ENCODE data around the gene NR3C2. TPM values are rescaled to one million over a fixed set of nuclear protein-coding genes. Genes with fewer than 3 reads are reported as not detected.

Gene NR3C2
- polyA plus RNA-seq, 1 donor from 2014 or later: 0.06 TPM

GRCh38 chr4:148420397-148420796, 21.8 kb downstream of the NR3C2 start:
- no peak for TF ChIP-seq RAD21 (conservative IDR thresholded peaks at IDR 0.05)
- no peak for TF ChIP-seq CTCF (IDR thresholded peaks at IDR 0.05; ENCODE audit: poor library complexity, severe bottlenecking)
- no peak for TF ChIP-seq EZH2 (IDR thresholded peaks at IDR 0.05; ENCODE audit: borderline replicate concordance, insufficient read depth, low read length, poor library complexity, severe bottlenecking)
- H2AFZ ChIP-seq (ENCODE audit: low read depth, low read length): no peak overlapping the region
- no peaks in the 10 kb centered on the region for H3F3A ChIP-seq (ENCODE audit: insufficient read depth, low read length, poor library complexity, severe bottlenecking)
- H3K27me3 ChIP-seq (ENCODE audit: insufficient read depth, low read depth, low read length): no peaks in the 10 kb centered on the region
- H3K27ac ChIP-seq (ENCODE audit: low read length): no peak overlapping the region
- no peaks in the 10 kb centered on the region for H3K9me3 ChIP-seq (ENCODE audit: low read length)
- no peak overlapping the region for H3K4me3 ChIP-seq (ENCODE audit: low read length)
- no peak overlapping the region for H3K9ac ChIP-seq (ENCODE audit: low read length)
- H3K9me2 ChIP-seq (ENCODE audit: insufficient read depth, low read length): no peaks in the 10 kb centered on the region
- no peak overlapping the region for H3K4me2 ChIP-seq (ENCODE audit: low read length)
- no peaks in the 10 kb centered on the region for H4K20me1 ChIP-seq (ENCODE audit: insufficient read depth)
- no peaks in the 10 kb centered on the region for H3K79me2 ChIP-seq (replicated peaks; ENCODE audit: insufficient read depth, low read length)
- H3K36me3 ChIP-seq (ENCODE audit: insufficient read depth, low read length): no peaks in the 10 kb centered on the region

- Histone ChIP-seq H4K20me1 (ENCODE audit: insufficient read depth) (no peaks in the 10 kb centered on the region), H3K9me2 (ENCODE audit: insufficient read depth, low read length) (no peaks in the 10 kb centered on the region), H3K4me3 (ENCODE audit: low read length) (no peak overlapping the region), H3K79me2 (replicated peaks; ENCODE audit: insufficient read depth, low read length) (no peaks in the 10 kb centered on the region), H3K9me3 (ENCODE audit: low read length) (no peaks in the 10 kb centered on the region), H3K36me3 (ENCODE audit: insufficient read depth, low read length) (no peaks in the 10 kb centered on the region), H2AFZ (ENCODE audit: low read depth, low read length) (no peak overlapping the region), H3K9ac (ENCODE audit: low read length) (no peak overlapping the region), H3K27ac (ENCODE audit: low read length) (no peak overlapping the region), H3F3A (ENCODE audit: insufficient read depth, low read length, poor library complexity, severe bottlenecking) (no peaks in the 10 kb centered on the region), H3K4me2 (ENCODE audit: low read length) (no peak overlapping the region), H3K27me3 (ENCODE audit: insufficient read depth, low read depth, low read length) (no peaks in the 10 kb centered on the region)
- TF ChIP-seq REST (IDR thresholded peaks at IDR 0.05; ENCODE audit: borderline replicate concordance): no peak
- peak; percentile 19 for TF ChIP-seq CTCF (IDR thresholded peaks at IDR 0.05; ENCODE audit: poor library complexity, severe bottlenecking)
Measured at GRCh38 chr4:148415500-148415899, 26.7 kb downstream of the NR3C2 start.

- Histone ChIP-seq H3K4me3 (ENCODE audit: low read length) (no peak overlapping the region), H3K36me3 (ENCODE audit: insufficient read depth, low read length) (no peaks in the 10 kb centered on the region), H3K27ac (ENCODE audit: low read length) (no peak overlapping the region), H3K79me2 (replicated peaks; ENCODE audit: insufficient read depth, low read length) (no peaks in the 10 kb centered on the region), H3K9ac (ENCODE audit: low read length) (no peak overlapping the region), H3F3A (ENCODE audit: insufficient read depth, low read length, poor library complexity, severe bottlenecking) (no peaks in the 10 kb centered on the region), H2AFZ (ENCODE audit: low read depth, low read length) (no peak overlapping the region), H3K27me3 (ENCODE audit: insufficient read depth, low read depth, low read length) (no peaks in the 10 kb centered on the region), H4K20me1 (ENCODE audit: insufficient read depth) (no peaks in the 10 kb centered on the region), H3K9me2 (ENCODE audit: insufficient read depth, low read length) (no peaks in the 10 kb centered on the region), H3K4me2 (ENCODE audit: low read length) (no peak overlapping the region), H3K9me3 (ENCODE audit: low read length) (no peaks in the 10 kb centered on the region)
- TF ChIP-seq EP300 (conservative IDR thresholded peaks at IDR 0.05; ENCODE audit: poor library complexity, severe bottlenecking) (no peak), RAD21 (conservative IDR thresholded peaks at IDR 0.05) (no peak), REST (IDR thresholded peaks at IDR 0.05; ENCODE audit: borderline replicate concordance) (no peak), EZH2 (IDR thresholded peaks at IDR 0.05; ENCODE audit: borderline replicate concordance, insufficient read depth, low read length, poor library complexity, severe bottlenecking) (no peak), CTCF (IDR thresholded peaks at IDR 0.05; ENCODE audit: poor library complexity, severe bottlenecking) (no peak), SMC3 (conservative IDR thresholded peaks at IDR 0.05; ENCODE audit: poor library complexity) (no peak), TAF1 (IDR thresholded peaks at IDR 0.05; ENCODE audit: low read depth) (no peak), POLR2AphosphoS5 (IDR thresholded peaks at IDR 0.05) (no peak)
Measured at GRCh38 chr4:148412460-148412994, 29.7 kb downstream of the NR3C2 start.

Data from neural cell (in vitro differentiated cells).